ENCODE measurements around the gene PSMB4.
"Not testable (repeated sequence)": the region's sequence is repeated elsewhere in the genome, so short reads cannot be mapped to it uniquely, and the experiment has no call there.

Gene PSMB4

DNA sequence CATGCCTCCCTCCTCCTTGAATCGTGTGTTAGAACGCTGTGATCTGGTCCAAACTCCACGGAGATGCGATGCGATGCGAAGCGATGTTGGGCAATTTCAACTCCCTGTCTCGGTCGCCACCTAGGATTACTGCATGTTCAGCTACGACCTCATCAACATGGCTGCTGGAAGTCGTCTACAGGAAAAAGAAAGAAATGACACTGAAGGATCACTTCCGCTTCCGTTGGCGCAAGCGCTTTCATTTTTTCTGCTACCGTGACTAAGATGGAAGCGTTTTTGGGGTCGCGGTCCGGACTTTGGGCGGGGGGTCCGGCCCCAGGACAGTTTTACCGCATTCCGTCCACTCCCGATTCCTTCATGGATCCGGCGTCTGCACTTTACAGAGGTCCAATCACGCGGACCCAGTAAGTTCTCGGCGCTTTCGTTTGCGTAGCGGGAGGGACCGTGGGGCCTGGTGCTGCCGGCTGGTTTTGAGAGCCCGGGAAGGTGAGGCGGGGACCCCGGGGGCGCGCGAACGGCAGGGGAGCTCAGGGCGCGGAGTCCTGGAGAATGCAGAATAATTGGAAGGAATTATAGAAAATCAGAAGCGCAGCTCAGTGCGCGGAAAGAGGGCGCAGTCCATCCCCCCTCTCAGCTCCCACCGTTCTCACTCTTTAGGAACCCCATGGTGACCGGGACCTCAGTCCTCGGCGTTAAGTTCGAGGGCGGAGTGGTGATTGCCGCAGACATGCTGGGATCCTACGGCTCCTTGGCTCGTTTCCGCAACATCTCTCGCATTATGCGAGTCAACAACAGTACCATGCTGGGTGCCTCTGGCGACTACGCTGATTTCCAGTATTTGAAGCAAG lies at the start of gene PSMB4:
Gene PSMB4, plus strand, starts transcription at position 250 of the 848 bp plus-strand sequence. Its CDS starts 15 bp downstream, at position 265.
- Histone ChIP-seq H3K27ac (ENCODE audit: low read depth, low read length) (peak within 1 kb of the TSS; percentile 88), H3K79me2 (ENCODE audit: control insufficient read depth, insufficient read depth, low read length, unreplicated experiment) (peaks cover 25% of the 10 kb centered on the region), H3K36me3 (ENCODE audit: insufficient read depth, low read length) (peaks cover 22% of the 10 kb centered on the region), H2AFZ (ENCODE audit: low read length, unreplicated experiment) (peak within 1 kb of the TSS; percentile 78), H3K4me1 (ENCODE audit: control insufficient read depth, insufficient read depth, low read length, unreplicated experiment) (peaks cover 23% of the 10 kb centered on the region), H3K4me3 (ENCODE audit: low read depth, low read length) (peak within 1 kb of the TSS; percentile 94), H3K27me3 (ENCODE audit: insufficient read depth, low read length) (no peaks in the 10 kb centered on the region)

DNA sequence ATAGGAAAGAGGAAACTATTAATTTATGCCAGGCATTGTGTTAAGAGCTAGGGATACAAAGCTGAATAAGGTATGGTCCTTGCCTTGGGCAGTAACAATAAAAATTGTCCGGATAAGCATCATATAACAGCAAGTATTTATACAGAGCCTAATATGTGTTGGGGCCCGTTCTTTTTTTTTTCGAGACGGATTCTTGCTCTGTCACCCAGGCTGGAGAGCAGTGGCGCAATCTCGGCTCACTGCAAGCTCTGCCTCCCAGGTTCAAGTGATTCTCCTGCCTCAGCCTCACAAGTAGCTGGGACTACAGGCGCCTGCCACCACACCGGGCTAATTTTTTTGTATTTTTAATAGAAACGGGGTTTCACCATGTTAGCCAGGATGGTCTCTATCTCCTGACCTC lies 49.0 kb upstream of the PSMB4 start:
- H3K27ac ChIP-seq (ENCODE audit: low read depth, low read length); H2AFZ ChIP-seq (ENCODE audit: low read length, unreplicated experiment); H3K36me3 ChIP-seq (ENCODE audit: insufficient read depth, low read length); H3K27me3 ChIP-seq (ENCODE audit: insufficient read depth, low read length); H3K4me3 ChIP-seq (ENCODE audit: low read depth, low read length): not testable (repeated sequence)
- Histone ChIP-seq H3K79me2 (ENCODE audit: control insufficient read depth, insufficient read depth, low read length, unreplicated experiment) (peaks cover 12% of the 10 kb centered on the region), H3K4me1 (ENCODE audit: control insufficient read depth, insufficient read depth, low read length, unreplicated experiment) (peaks cover 13% of the 10 kb centered on the region)

DNA sequence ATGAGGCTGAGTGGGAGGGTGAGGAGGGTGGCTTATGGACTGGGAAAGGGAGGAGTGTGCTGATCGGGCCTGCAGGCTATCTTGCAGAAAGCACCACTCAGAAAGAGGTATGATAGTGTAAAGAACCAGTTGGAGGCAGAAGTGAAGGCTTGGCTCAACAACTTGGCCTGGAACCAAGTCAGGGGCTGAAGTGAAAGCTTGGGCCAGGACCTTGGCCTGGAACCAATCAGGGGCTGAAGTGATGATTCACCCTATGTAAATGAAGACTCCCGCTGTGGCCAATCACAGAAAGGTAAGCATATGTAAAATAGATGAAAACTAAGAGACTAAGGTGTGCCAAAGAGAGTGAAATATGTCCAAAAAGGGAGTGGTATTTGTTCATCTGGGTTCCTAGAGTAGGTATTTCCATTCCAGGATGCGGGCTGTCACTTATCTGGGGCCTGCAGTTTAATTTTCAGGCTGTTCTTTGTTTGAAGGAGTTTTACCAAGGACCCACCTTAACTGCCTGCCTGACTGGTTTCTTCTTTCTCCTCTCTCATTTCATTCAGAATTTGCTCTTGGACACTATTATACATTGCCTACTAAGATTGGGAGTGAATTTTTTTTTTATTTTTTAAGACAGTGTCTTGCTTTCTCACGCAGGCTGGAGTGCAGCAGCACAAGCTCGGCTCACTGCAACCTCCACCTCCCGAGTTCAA lies 47.2 kb upstream of the PSMB4 start:
- Histone ChIP-seq H3K27ac (ENCODE audit: low read depth, low read length) (no peak overlapping the region), H3K4me3 (ENCODE audit: low read depth, low read length) (no peak overlapping the region), H3K4me1 (ENCODE audit: control insufficient read depth, insufficient read depth, low read length, unreplicated experiment) (peaks cover 7% of the 10 kb centered on the region), H3K27me3 (ENCODE audit: insufficient read depth, low read length) (no peaks in the 10 kb centered on the region), H3K36me3 (ENCODE audit: insufficient read depth, low read length) (no peaks in the 10 kb centered on the region), H3K79me2 (ENCODE audit: control insufficient read depth, insufficient read depth, low read length, unreplicated experiment) (no peaks in the 10 kb centered on the region), H2AFZ (ENCODE audit: low read length, unreplicated experiment) (no peak overlapping the region)

DNA sequence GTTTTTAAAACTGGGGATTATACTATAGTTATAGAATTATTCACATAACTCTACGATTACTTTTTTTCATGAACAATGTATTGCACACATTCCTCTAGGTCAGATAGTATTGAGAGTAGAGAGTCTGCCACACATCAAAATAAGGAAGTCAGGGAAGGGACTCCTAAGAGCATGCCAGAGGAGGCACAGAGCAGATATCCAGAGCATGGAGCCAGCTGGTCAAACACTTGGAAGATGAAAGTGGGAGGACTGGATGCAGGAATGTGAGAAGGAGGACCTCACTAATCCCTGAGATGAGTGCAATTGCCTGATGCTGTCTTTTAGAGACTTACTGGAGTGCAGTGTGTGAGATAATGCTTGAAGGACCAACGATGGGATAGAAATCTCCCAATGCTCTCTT lies 42.7 kb upstream of the PSMB4 start:
- Histone ChIP-seq H2AFZ (ENCODE audit: low read length, unreplicated experiment) (no peak overlapping the region), H3K27me3 (ENCODE audit: insufficient read depth, low read length) (no peaks in the 10 kb centered on the region), H3K4me1 (ENCODE audit: control insufficient read depth, insufficient read depth, low read length, unreplicated experiment) (no peaks in the 10 kb centered on the region), H3K79me2 (ENCODE audit: control insufficient read depth, insufficient read depth, low read length, unreplicated experiment) (no peaks in the 10 kb centered on the region), H3K4me3 (ENCODE audit: low read depth, low read length) (no peak overlapping the region), H3K27ac (ENCODE audit: low read depth, low read length) (no peak overlapping the region), H3K36me3 (ENCODE audit: insufficient read depth, low read length) (no peaks in the 10 kb centered on the region)

DNA sequence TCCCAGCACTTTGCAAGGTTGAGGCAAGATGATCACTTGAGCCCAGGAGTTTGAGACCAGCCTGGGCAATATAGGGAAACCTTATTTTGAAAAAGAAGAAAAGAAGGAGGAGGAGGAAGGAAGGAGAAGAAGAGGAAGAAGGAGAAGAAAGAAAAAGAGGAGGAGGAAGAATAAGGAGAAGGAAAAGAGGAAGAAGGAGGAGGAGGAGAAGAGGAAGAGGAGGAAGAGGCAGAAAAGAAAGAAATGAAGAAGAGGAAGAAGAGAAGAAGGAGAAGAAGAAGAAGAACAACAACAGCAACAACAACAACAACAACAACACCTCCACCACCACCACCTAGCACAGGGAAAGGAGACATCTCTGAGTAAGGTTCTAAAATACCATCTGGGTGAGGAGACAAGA lies 37.5 kb upstream of the PSMB4 start:
- no peaks in the 10 kb centered on the region for H3K79me2 ChIP-seq (ENCODE audit: control insufficient read depth, insufficient read depth, low read length, unreplicated experiment)
- peaks cover 26% of the 10 kb centered on the region for H3K36me3 ChIP-seq (ENCODE audit: insufficient read depth, low read length)
- H3K4me3 ChIP-seq (ENCODE audit: low read depth, low read length): no peak overlapping the region
- no peaks in the 10 kb centered on the region for H3K27me3 ChIP-seq (ENCODE audit: insufficient read depth, low read length)
- H3K27ac ChIP-seq (ENCODE audit: low read depth, low read length): no peak overlapping the region
- H3K4me1 ChIP-seq (ENCODE audit: control insufficient read depth, insufficient read depth, low read length, unreplicated experiment): no peaks in the 10 kb centered on the region
- no peak overlapping the region for H2AFZ ChIP-seq (ENCODE audit: low read length, unreplicated experiment)

DNA sequence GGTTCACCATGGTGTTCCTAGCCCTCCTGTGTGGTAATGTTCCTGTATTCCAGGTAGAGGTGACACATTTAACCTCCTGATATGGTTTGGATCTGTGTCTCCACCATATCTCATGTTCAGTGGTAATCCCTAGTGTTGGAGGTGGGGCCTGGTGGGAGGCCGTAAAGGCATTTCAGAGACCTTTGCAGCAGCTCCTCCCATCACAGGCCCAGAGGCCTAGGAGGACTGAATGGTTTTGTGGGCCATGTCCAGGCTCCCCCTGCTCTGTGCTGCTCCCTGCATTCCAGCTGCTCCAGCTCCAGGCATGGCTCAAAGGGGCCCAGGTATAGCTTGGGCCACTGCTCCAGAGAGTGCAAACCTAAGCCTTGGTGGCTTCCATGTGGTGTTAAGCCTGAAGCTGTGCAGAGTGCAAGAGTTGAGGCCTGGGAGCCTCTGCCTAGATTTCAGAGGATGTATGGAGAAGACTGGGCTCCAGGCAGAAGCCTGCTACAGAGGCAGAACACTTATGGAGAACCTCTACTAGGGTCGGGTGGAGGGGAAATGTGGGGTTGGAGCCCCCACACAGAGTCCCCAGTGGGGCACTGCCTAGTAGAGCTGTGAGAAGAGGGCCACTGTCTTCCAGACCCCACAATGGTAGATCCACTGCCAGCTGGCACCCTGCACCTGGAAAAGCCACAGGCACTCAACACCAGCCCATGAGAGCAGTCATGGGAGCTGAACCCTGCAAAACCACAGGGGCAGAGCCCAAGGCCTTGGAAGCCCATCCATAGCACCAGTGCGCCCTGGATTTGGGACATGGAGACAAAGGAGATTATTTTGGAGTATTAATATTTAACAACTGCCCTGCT lies 36.8 kb upstream of the PSMB4 start:
- Histone ChIP-seq H2AFZ (ENCODE audit: low read length, unreplicated experiment) (no peak overlapping the region), H3K4me1 (ENCODE audit: control insufficient read depth, insufficient read depth, low read length, unreplicated experiment) (no peaks in the 10 kb centered on the region), H3K79me2 (ENCODE audit: control insufficient read depth, insufficient read depth, low read length, unreplicated experiment) (no peaks in the 10 kb centered on the region), H3K36me3 (ENCODE audit: insufficient read depth, low read length) (peaks cover 26% of the 10 kb centered on the region), H3K27me3 (ENCODE audit: insufficient read depth, low read length) (no peaks in the 10 kb centered on the region), H3K27ac (ENCODE audit: low read depth, low read length) (no peak overlapping the region), H3K4me3 (ENCODE audit: low read depth, low read length) (no peak overlapping the region)

DNA sequence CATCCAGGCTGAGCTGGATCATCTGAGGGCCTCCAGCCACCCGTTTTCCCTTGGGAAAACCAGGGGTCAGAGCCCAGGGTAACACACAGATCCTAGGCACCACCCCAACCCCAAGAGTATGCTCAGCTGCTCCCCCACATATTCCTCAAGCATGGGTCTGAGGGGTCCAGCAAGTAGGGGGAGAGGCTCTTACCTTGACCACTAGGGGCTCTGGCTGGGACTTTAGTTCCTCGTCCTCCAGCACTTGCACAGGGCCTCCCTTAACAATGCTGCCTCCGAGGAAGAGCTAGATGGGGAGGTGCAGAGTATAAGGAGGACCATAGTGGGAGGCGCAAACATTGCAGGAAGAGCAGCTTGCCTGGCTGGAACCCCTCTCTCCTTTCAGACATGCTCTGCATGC lies 34.4 kb upstream of the PSMB4 start:
- Histone ChIP-seq H3K4me1 (ENCODE audit: control insufficient read depth, insufficient read depth, low read length, unreplicated experiment) (peaks cover 8% of the 10 kb centered on the region), H3K36me3 (ENCODE audit: insufficient read depth, low read length) (peaks cover 26% of the 10 kb centered on the region), H3K79me2 (ENCODE audit: control insufficient read depth, insufficient read depth, low read length, unreplicated experiment) (no peaks in the 10 kb centered on the region), H3K27me3 (ENCODE audit: insufficient read depth, low read length) (no peaks in the 10 kb centered on the region), H3K27ac (ENCODE audit: low read depth, low read length) (no peak overlapping the region), H2AFZ (ENCODE audit: low read length, unreplicated experiment) (no peak overlapping the region), H3K4me3 (ENCODE audit: low read depth, low read length) (no peak overlapping the region)

DNA sequence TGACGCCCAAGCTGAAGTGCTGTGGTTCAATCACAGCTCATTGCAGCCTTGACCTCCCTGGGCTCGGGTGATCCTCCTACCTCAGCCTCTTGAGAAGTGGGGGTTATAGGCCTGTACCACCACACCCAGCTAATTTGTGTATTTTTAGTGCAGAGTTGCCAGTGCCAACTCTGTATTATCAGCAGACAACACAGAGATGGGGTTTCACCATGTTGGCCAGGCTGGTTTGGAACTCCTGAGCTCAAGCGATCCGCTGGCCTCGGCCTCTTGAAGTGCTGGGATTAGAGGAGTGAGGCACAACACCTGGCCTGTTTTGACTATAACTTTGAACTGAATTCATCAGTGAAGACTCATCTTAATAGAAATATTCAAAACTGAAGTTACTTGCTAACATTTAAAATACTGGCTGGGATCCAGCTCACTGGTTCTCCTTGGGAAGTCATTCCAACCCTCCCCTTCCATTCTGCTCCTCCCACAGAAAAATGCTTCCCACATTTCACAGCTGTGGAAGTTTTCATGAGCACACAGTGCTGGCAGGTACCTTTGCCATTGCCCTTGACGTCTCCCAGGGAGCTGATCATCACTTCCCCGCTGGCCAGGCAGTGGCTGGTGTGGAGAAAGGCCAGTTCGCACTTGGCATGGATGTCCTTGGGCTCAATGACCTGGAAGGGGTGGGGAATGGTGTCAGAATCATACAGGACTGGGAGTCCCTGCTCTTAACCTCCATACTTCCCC lies 31.5 kb upstream of the PSMB4 start:
- H3K36me3 ChIP-seq (ENCODE audit: insufficient read depth, low read length): peaks cover 24% of the 10 kb centered on the region
- H3K79me2 ChIP-seq (ENCODE audit: control insufficient read depth, insufficient read depth, low read length, unreplicated experiment): no peaks in the 10 kb centered on the region
- H3K4me1 ChIP-seq (ENCODE audit: control insufficient read depth, insufficient read depth, low read length, unreplicated experiment): peaks cover 27% of the 10 kb centered on the region
- no peak overlapping the region for H2AFZ ChIP-seq (ENCODE audit: low read length, unreplicated experiment)
- no peak overlapping the region for H3K4me3 ChIP-seq (ENCODE audit: low read depth, low read length)
- H3K27ac ChIP-seq (ENCODE audit: low read depth, low read length): no peak overlapping the region
- no peaks in the 10 kb centered on the region for H3K27me3 ChIP-seq (ENCODE audit: insufficient read depth, low read length)

DNA sequence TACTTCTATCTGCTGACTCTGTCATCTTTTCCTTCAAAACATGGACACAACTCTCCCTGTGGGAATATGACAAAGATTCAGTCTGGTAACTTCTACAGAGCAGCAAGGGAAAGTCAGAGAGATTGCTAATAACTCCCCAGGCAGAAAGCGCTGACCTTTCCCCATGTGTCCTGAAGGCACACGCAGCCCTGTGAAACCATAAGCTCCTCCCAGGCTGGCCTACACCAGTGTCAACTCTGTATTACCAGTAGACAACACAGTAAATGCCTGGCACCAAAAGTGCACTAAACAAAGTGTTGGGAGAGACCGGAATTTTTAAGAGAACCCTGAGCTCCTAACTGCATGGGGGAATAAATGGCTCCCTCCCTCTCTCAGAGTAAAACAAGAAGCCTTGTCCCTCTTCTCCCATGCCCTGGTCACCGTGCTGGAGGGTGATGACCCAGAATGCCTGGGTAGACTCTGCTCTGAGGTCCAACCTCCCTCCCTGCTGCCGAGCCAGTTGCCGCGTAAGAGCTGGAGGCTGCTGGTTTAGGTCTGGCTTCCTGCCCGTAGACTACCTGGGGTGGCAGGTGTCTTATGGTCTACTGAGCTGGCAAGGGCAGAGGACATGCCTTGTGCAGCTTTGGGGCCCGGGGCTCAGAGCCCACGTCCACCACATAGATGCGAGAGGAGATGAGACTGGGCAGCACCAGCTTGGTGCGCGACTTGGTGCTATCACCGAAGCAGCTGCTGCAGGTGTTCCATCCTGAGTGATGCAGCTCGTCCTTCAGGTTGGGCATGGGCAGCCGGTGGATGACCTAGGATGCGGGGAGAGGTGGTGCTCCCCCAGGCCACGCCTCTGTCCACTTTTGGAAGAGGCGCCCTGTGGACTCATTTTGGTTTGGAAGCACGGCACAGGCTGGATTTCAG lies 30.7 kb upstream of the PSMB4 start:
- H3K79me2 ChIP-seq (ENCODE audit: control insufficient read depth, insufficient read depth, low read length, unreplicated experiment): no peaks in the 10 kb centered on the region
- no peaks in the 10 kb centered on the region for H3K27me3 ChIP-seq (ENCODE audit: insufficient read depth, low read length)
- no peak overlapping the region for H3K27ac ChIP-seq (ENCODE audit: low read depth, low read length)
- no peak overlapping the region for H2AFZ ChIP-seq (ENCODE audit: low read length, unreplicated experiment)
- no peak overlapping the region for H3K4me3 ChIP-seq (ENCODE audit: low read depth, low read length)
- peaks cover 16% of the 10 kb centered on the region for H3K36me3 ChIP-seq (ENCODE audit: insufficient read depth, low read length)
- peaks cover 27% of the 10 kb centered on the region for H3K4me1 ChIP-seq (ENCODE audit: control insufficient read depth, insufficient read depth, low read length, unreplicated experiment)
